Loucy (cell line): ENCODE measurements around the gene KRTAP3-1.

Experiments
- H2AFZ ChIP-seq: fragments of 200-600 bp; sonication (generic); 2 replicates; pipeline ENCODE4 v1.6.0; 2016; ENCODE audit warnings: antibody characterized with exemption, mild to moderate bottlenecking, low read length, moderate library complexity
- H3F3A ChIP-seq: fragments of 200-600 bp; 2 replicates; pipeline ENCODE4 v1.6.0; 2016; ENCODE audit warnings: antibody characterized with exemption, low read depth, mild to moderate bottlenecking
- H3K27me3 ChIP-seq: fragments of 200-600 bp; sonication (generic); 2 replicates; pipeline ENCODE4 v1.6.1; 2014; ENCODE audit warnings: low read length, mild to moderate bottlenecking; ENCODE audit not compliant: insufficient read depth, poor library complexity, severe bottlenecking
- H3K36me3 ChIP-seq: fragments of 200-600 bp; sonication (generic); 2 replicates; pipeline ENCODE4 v1.6.1; 2016; ENCODE audit warnings: low read length; ENCODE audit not compliant: insufficient read depth
- H3K4me1 ChIP-seq: fragments of 200-600 bp; sonication (generic); 2 replicates; pipeline ENCODE4 v1.5.1; 2014; ENCODE audit warnings: low read length, mild to moderate bottlenecking; ENCODE audit not compliant: insufficient read depth, poor library complexity, severe bottlenecking
- H3K4me2 ChIP-seq: fragments of 200-600 bp; sonication (generic); 2 replicates; pipeline ENCODE4 v1.6.0; 2014; ENCODE audit warnings: antibody characterized with exemption, low read length, low read depth, mild to moderate bottlenecking; ENCODE audit not compliant: poor library complexity, severe bottlenecking
- H3K4me3 ChIP-seq: fragments of 200-600 bp; sonication (generic); 2 replicates; pipeline ENCODE4 v1.5.1; 2014; ENCODE audit warnings: low read length, mild to moderate bottlenecking, mixed read lengths; ENCODE audit not compliant: poor library complexity, severe bottlenecking
- H3K79me2 ChIP-seq: fragments of 200-600 bp; sonication (generic); 2 replicates; pipeline ENCODE4 v1.6.1; 2014; ENCODE audit warnings: low read length; ENCODE audit not compliant: insufficient read depth
- H3K9ac ChIP-seq: fragments of 200-600 bp; sonication (generic); 2 replicates; pipeline ENCODE4 v1.6.0; 2014; ENCODE audit warnings: mild to moderate bottlenecking, low read depth, low read length, moderate library complexity; ENCODE audit not compliant: poor library complexity, severe bottlenecking
- H3K9me2 ChIP-seq: fragments of 200-600 bp; sonication (generic); replicated peaks from 2 replicates; pipeline ENCODE4 v1.6.1; 2016; ENCODE audit warnings: low read depth, low read length, mixed read lengths
- H3K9me3 ChIP-seq: fragments of 200-600 bp; sonication (generic); 2 replicates; pipeline ENCODE4 v1.6.1; 2014; ENCODE audit warnings: mild to moderate bottlenecking, antibody characterized with exemption, low read length, low read depth; ENCODE audit not compliant: insufficient read depth
- H4K20me1 ChIP-seq: fragments of 200-600 bp; sonication (generic); 2 replicates; pipeline ENCODE4 v1.6.0; 2014; ENCODE audit warnings: antibody characterized with exemption, low read length, mild to moderate bottlenecking; ENCODE audit not compliant: insufficient read depth, poor library complexity, severe bottlenecking
- CTCF ChIP-seq: fragments of 200-600 bp; sonication (generic); conservative IDR thresholded peaks from 2 replicates; pipeline ENCODE4 v1.5.1; 2014; ENCODE audit warnings: mild to moderate bottlenecking, antibody characterized with exemption, low read length
- EZH2phosphoT487 ChIP-seq: fragments of 200-600 bp; IDR thresholded peaks from 2 replicates; pipeline ENCODE4 v1.6.1; 2018; ENCODE audit warnings: antibody characterized with exemption, mild to moderate bottlenecking, moderate library complexity, borderline replicate concordance

KRTAP3-1 gene

GRCh38 chr17:40997361-40997760 is 11.6 kb downstream of the KRTAP3-1 start:
- no peaks in the 10 kb centered on the region for H3K27me3 ChIP-seq
- H3K36me3 ChIP-seq = no peaks in the 10 kb centered on the region
- no peak overlapping the region for H3K4me3 ChIP-seq
- no peak overlapping the region for H3K9ac ChIP-seq
- no peak for TF ChIP-seq EZH2phosphoT487
- TF ChIP-seq CTCF = no peak
- H4K20me1 ChIP-seq = no peaks in the 10 kb centered on the region
- no peaks in the 10 kb centered on the region for H3F3A ChIP-seq
- no peak overlapping the region for H2AFZ ChIP-seq
- H3K9me3 ChIP-seq = no peaks in the 10 kb centered on the region
- H3K4me1 ChIP-seq = no peaks in the 10 kb centered on the region
- H3K79me2 ChIP-seq = no peaks in the 10 kb centered on the region
- H3K9me2 ChIP-seq = no peaks in the 10 kb centered on the region
- H3K4me2 ChIP-seq = no peak overlapping the region

- Histone ChIP-seq H3K9ac (no peak overlapping the region), H3K4me2 (no peak overlapping the region), H3K79me2 (no peaks in the 10 kb centered on the region), H4K20me1 (no peaks in the 10 kb centered on the region), H3F3A (no peaks in the 10 kb centered on the region), H3K4me1 (no peaks in the 10 kb centered on the region), H3K9me3 (no peaks in the 10 kb centered on the region), H2AFZ (no peak overlapping the region), H3K36me3 (no peaks in the 10 kb centered on the region), H3K27me3 (no peaks in the 10 kb centered on the region), H3K9me2 (no peaks in the 10 kb centered on the region), H3K4me3 (no peak overlapping the region)
- no peak for TF ChIP-seq EZH2phosphoT487
- TF ChIP-seq CTCF = no peak
Measured at GRCh38 chr17:40996829-40997228, 12.1 kb downstream of the KRTAP3-1 start.

GRCh38 chr17:40995116-40995515 is 13.8 kb downstream of the KRTAP3-1 start:
- Histone ChIP-seq H3F3A (no peaks in the 10 kb centered on the region), H3K36me3 (no peaks in the 10 kb centered on the region), H2AFZ (no peak overlapping the region), H3K79me2 (no peaks in the 10 kb centered on the region), H3K9ac (no peak overlapping the region), H3K9me3 (no peaks in the 10 kb centered on the region), H3K4me2 (no peak overlapping the region), H4K20me1 (no peaks in the 10 kb centered on the region), H3K9me2 (no peaks in the 10 kb centered on the region), H3K27me3 (no peaks in the 10 kb centered on the region), H3K4me3 (no peak overlapping the region), H3K4me1 (no peaks in the 10 kb centered on the region)
- TF ChIP-seq EZH2phosphoT487 (no peak), CTCF (no peak)
